HUDEP-2 (cell line): ENCODE measurements around the gene PSME2.

Source experiments
- DNase-seq, 76 experiments: peaks; one replicate each; lab custom pipeline; 2025; ENCODE audit not compliant: unreplicated experiment in 76 of 76; lab: John Stamatoyannopoulos, UW

PSME2 gene

GRCh38 chr14:24179961-24180796, 33.8 kb upstream of the PSME2 start:
- no peak for DNase-seq

GRCh38 chr14:24179294-24179960, 33.0 kb upstream of the PSME2 start:
- no peak for DNase-seq

DNA sequence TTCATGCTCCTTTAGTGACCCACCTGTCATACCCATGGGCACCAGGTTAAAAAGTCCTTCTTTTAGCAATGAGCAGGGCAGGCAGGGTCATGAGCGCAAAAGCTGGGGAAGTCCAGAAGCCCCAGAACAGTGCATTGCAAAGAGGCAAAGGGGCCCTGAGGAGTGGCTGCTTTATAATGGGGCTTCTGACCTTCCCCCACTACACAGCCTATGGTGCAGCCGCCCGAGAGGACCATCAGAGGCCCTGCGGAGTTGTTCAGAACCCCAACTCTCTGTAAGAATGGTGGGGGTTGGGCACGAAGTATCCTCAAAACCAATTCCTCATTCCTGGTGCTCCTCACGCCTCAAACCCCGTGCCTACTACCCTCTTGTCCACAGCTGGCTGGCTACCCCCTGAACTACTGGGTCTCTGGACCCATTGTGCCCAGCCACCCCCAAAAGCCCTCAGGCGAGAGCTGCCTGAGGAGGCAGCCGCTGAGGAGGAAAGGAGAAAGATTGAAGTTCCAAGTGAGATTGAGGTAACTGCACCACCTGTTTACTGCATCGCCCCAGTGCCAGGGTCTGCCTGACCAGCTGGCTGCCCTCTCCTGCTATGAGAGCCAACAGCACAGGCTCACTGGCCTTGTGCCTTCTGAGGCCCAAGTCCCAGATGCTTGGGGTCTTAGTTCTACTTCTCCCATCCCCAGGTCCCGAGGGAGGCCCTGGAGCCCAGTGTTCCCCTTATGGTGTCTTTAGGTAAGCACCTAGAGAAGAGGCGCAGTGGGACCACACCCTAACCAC, 32.2 kb upstream of the PSME2 start:
- no peak for DNase-seq

DNA sequence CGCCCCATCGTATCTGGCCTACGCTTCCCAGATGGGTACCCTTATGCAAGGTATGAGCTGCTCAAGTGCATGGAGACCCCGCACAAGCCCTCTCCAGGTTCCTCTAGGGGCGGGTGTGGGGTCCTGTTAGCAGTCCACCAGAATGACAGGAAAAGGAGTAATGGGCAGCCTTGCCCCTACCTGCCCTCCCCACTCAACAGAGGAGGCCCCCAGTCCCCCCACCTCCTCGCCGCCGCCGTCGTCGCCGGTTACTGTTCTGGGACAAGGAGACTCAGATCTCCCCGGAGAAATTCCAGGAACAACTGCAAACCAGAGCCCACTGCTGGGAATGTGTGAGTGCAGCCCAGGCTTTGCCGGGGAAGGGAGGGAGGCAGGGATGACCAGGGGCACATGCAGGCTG, 31.5 kb upstream of the PSME2 start:
- DNase-seq = no peak

- no peak for DNase-seq
Measured at GRCh38 chr14:24177041-24177825, 30.8 kb upstream of the PSME2 start.

GRCh38 chr14:24176599-24176998, 30.2 kb upstream of the PSME2 start:
- DNase-seq = no peak

DNA sequence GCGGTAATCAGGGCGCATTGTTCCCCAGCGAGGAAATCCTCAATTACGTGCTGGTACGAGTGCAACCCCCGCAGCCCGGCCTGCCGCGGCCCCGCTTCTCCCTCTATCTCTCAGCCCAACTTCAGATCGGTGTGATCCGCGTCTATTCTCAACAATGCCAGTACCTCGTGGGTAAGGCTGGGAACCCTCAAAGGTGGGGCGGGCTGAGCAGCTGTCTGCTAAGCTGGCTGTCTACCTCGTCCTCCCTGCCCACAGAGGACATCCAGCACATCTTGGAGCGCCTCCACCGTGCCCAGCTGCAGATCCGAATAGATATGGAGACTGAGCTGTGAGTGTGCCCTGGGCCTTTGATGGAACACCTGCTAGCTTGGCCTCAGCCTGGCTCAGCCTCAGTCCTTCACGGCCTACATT, 26.5 kb upstream of the PSME2 start:
- no peak for DNase-seq

- DNase-seq = no peak
Measured at GRCh38 chr14:24172261-24172860, 26.0 kb upstream of the PSME2 start.

DNA sequence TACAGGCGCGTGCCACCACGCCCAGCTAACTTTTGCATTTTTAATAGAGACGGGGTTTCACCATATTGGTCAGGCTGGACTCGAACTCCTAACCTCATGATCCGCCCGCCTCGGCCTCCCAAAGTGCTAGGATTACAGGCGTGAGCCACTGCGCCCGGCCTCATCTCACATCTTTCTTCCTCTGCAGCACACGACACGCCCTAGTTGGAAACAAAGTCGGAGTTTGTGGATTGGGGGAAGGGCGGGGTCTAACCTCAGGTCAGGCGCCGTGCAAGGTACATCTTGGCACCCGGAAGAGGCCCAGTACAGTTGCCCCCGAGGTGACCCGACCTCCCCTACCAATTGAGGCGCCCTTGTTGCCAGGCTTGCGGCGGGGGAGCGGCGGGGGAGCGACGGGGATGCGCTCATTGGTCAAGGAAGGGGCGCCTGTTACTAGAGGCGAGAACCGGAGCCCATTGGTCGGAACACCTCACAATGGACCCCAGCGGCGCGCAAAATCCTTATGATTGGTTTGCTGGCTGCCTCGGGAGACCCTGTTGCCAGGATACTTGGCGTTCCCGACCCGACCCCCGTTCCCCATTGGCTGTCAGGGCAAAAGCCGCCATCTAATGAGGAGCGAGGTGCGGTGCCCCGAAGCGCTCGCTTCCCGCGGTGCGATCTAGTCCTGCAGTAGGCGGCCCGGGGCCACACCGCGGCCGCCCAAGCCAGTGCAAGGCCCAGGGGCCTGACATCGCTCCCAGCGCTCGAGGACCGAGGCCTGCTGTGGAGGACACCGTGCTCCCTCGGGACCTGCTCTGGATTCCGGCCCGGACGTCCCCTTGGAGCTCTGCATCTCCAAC, 25.2 kb upstream of the PSME2 start, which contains the start of gene REC8:
Gene REC8, plus strand, starts transcription at position 659 of the 839 bp plus-strand sequence. CDS start 473 bp downstream, outside the sequence.
- peak in 59 of 76 experiments; percentile 15 to 96 (median 68) for DNase-seq

DNA sequence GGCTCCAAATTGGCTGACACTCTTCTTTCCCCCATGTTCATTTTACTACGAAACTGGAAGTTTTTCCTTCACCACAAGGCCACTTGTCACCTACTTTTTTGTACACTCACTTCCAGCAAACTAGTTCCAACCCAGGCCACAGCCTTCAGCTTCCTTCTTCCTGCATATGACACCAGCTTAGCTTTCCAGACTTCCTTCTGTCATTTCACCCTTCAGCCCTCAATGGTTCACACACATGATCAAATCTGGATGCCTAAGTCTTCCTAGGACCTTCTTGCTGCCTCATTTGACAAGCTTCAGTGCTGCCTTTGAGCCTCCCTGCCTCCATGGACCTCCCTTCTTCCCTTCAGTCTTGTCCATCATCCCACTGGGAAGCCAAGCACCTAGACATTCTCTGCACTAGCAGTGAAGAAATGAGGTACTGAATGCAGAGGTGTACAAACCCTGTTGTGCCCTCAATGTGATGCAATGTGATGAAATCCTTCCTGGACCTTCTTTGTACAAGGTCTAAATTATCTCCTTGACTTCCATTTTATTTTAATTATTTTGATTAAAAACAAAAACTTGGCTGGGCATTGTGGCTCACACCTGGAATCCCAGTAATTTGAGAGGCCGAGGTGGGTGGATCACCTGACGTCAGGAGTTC, 21.2 kb upstream of the PSME2 start:
- DNase-seq = no peak

DNA sequence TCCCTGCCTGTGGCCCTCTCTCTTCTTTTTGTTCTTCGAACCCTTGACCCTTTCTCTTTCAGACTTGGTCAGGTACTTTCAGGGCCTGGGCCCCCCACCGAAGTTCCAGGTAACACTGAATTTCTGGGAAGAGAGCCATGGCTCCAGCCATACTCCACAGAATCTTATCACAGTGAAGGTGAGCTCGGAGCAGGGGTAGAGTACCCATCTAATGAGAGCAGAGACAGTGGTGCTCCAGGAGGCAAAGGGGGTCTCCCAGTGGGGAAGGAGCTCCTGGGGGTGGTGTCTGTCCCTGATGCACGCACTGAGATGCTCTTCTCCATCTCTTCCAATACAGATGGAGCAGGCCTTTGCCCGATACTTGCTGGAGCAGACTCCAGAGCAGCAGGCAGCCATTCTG, 19.4 kb upstream of the PSME2 start:
- DNase-seq = no peak

GRCh38 chr14:24164518-24164991, 18.1 kb upstream of the PSME2 start:
- DNase-seq = no peak

- no peak for DNase-seq
Measured at GRCh38 chr14:24162093-24162492, 15.7 kb upstream of the PSME2 start.

DNA sequence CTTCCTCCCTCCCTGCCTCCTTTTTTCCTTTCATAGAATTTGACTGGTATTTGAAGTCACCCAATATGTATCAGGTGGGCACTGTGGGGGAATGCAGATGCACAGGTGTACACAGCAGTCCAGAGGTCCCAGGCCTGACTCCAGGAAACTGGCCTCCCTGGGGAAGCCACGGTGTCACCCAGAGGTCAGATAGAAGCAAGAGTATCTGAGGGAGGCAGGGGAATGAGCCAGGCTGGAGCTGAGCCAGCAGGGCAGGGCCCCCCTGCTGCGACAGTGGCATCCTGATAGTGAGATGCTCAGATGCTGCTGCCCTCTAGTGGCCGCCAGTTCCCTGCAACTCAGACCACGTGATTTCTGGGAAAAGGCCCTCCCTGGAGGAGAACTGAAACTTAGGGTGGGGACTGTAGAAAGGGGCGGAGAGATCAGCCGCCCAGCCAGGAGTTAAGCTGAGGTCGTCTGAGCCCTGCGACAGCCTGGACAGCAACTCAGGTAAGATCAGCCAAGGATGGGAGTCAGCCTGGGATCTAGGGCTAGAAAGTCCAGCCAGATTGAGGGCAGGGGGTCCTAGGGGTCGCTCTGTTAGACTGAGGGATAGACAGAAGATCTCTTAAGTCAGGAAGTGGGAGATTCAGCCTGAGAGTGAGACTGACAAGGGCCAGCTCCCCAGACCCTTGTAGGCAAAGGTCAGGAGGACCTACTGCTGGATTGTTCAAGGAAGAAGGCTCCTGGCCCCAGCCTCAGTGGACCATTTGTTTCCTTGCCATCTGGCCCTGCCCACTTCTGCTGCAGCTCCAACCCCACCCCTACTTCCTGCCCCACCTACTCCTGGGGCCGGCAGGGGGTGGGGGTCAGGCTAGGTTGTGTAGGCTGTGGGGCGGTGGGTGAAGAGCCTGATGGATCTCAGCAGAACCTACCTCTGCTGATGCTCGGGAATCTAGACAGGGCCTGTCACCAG, 14.7 kb upstream of the PSME2 start, which contains the start of gene IRF9:
Gene IRF9, plus strand, starts transcription at position 416 of the 955 bp plus-strand sequence. CDS start 880 bp downstream, outside the sequence.
- peak; percentile 33 to 99 (median 96) for DNase-seq

- no peak for DNase-seq
Measured at GRCh38 chr14:24160499-24160849, 14.1 kb upstream of the PSME2 start.

DNA sequence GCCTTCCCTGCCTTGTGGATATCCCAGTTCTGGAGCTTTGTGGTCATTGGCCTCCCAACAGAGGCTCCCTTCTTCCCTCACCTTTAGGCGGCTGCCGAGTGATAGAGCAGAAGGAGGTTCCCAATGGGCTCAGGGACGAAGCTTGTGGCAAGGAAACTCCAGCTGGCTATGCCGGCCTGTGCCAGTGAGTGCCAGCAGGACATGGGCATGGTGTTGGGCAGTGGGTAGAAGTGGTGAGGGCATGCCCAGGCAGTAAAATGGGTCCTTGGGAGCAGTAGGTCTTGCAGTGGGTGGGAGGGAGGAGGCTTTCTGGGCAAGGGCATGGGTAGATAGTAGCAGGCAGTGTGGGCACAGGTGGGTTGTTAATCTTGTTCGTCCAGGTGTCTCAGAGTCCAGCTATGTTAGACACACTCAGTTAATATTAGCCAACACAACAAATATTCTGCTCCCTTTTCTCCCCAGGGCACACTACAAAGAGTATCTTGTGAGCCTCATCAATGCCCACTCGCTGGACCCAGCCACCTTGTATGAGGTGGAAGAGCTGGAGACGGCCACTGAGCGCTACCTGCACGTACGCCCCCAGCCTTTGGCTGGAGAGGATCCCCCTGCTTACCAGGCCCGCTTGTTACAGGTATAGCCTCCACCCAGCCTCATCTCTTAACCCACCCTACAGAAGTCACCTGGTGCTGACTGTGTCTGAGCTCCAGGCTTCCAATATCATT, 13.5 kb upstream of the PSME2 start:
- DNase-seq = no peak

DNA sequence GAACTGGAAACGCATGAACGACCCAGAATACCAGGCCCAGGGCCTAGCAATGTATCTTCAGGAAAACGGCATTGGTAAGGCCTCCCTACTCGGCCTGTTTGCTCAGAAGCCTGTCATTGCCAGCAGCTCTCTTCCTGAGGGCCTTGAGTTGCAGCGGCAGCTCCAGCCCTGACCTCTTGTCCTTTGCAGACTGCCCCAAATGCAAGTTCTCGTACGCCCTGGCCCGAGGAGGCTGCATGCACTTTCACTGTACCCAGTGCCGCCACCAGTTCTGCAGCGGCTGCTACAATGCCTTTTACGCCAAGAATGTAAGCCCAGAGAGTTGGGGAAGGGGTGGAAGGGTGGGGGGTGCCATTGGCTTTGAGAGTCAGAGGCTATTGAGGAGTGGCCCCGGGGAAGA, 10.9 kb upstream of the PSME2 start:
- DNase-seq = no peak
